Tibial nerve (tissue), 4 donors: Measurements from ENCODE around the gene NID2.

Experiments used
- EP300 ChIP-seq, 2 donors: sonication (generic); formaldehyde crosslinking; IDR thresholded peaks; one replicate each; pipeline ENCODE4 v1.6.1; 2017; ENCODE audit warnings: antibody characterized with exemption in 2 of 2, mild to moderate bottlenecking in 1 of 2
- POLR2A ChIP-seq, 2 donors: fragments of 450-650 bp; IDR thresholded peaks; one replicate each; pipeline ENCODE4 v1.6.1; 2017; ENCODE audit warnings: antibody characterized with exemption in 2 of 2, mild to moderate bottlenecking in 2 of 2, moderate library complexity in 2 of 2
- TF ChIP-seq, protein P1 (sequence below), 5 experiments: fragments of 200-600 bp in 3 of 5; fragments of 450-650 bp in 2 of 5; sonication (generic) in 3 of 5; IDR thresholded peaks; one replicate each; pipeline ENCODE4 v1.5.1; 2016 to 2019; ENCODE audit warnings: antibody characterized with exemption in 5 of 5, mild to moderate bottlenecking in 3 of 5, moderate library complexity in 2 of 5

DNA sequence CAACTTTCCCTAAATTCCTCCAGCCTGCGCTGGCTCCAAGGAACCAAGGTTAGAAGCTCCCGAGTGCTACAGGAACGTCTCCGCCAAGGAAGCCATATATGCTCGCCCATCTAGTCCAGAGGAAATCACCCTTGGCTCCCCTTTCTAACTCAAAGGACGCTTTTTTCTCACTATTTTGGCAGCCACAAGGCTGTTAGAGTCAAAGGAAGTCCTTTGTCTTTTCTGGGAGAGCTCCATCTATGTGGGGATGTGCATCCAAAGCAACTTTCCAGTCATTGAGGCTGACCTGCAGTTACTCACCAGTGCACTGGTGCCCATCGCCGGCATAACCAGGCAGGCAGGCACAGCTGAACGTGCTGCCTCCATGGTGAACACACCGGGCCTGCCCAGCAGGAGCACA is 42.0 kb downstream of the NID2 start:
- TF ChIP-seq POLR2A (IDR thresholded peaks at IDR 0.05), result no peak
- TF ChIP-seq, protein P1, sequence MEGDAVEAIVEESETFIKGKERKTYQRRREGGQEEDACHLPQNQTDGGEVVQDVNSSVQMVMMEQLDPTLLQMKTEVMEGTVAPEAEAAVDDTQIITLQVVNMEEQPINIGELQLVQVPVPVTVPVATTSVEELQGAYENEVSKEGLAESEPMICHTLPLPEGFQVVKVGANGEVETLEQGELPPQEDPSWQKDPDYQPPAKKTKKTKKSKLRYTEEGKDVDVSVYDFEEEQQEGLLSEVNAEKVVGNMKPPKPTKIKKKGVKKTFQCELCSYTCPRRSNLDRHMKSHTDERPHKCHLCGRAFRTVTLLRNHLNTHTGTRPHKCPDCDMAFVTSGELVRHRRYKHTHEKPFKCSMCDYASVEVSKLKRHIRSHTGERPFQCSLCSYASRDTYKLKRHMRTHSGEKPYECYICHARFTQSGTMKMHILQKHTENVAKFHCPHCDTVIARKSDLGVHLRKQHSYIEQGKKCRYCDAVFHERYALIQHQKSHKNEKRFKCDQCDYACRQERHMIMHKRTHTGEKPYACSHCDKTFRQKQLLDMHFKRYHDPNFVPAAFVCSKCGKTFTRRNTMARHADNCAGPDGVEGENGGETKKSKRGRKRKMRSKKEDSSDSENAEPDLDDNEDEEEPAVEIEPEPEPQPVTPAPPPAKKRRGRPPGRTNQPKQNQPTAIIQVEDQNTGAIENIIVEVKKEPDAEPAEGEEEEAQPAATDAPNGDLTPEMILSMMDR (IDR thresholded peaks at IDR 0.05), result no peak
- no peak for TF ChIP-seq EP300 (IDR thresholded peaks at IDR 0.05)
